Hematopoietic multipotent progenitor cell treated with erythropoietin and hydrocortisone succinate and interleukin-3 and kit ligand, for 15 days (in vitro differentiated cells): ENCODE results near the gene ITGAL.
"Not testable (repeated sequence)": the region's sequence is repeated elsewhere in the genome, so short reads cannot be mapped to it uniquely, and the experiment has no call there.

Experiments
- DNase-seq: peaks from one replicate; pipeline ENCODE4 v3.0.0-alpha.2; 2015; ENCODE audit warnings: low spot score

Gene ITGAL

DNA sequence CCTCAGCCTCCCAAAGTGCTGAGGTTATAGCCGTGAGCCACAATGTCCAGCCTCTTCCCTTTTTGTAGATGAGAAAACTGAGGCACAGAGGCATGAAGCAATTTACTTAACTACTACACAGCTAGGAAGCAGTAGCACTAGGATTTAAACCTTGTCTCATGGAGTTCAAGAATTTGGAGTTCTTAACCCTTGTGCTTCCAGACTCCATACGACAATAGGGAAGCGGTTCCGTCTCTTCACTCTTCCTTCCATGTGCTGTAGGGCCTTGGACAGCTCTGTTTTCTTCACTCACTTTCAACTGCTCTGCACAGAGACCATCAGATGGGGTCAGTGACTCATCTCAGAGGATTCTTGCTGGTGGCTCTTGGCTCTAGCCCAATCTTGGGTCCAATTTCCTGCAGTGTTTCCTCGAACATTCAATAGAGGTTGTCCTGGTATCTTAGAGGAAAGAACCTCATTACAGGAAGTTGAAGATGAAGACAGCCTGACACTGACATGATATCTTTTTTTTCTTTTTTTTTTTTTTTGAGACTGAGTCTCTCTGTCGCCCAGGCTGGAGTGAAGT lies 19.3 kb downstream of the ITGAL start:
- no peak for DNase-seq

DNA sequence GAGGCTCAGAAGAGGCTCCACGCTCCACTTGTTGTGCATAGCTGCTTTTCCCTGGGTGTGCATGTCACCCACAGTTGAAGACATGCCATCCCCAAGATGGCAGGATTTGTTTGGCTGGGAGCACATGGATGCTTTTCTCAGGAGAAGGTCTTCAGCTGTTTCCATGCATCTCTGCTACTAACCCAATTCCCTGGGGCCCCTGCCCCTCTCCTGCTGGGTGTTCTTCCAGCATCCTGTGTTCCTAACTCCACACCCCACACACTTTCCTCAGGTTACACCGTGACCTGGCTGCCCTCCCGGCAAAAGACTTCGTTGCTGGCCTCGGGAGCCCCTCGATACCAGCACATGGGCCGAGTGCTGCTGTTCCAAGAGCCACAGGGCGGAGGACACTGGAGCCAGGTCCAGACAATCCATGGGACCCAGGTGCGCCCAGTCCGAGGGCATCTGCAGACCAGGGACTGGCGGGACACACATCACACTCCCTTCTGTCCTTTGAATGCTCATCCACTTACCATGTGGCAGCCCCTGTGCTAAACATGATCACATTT lies 21.5 kb downstream of the ITGAL start:
- no peak for DNase-seq

DNA sequence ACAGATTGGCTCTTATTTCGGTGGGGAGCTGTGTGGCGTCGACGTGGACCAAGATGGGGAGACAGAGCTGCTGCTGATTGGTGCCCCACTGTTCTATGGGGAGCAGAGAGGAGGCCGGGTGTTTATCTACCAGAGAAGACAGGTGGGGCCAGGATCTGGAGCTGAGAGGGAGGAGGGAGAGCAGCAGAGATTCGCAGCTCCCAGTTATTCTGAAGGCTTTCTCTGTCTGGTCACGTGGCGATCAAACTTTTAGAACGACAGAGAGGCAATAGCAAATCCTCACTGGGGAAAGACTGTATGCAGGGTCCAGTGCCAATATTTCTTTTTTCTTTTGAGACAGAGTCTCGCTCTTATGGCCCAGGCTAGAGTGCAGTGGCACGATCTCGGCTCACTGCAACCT lies 22.2 kb downstream of the ITGAL start:
- no peak for DNase-seq

DNA sequence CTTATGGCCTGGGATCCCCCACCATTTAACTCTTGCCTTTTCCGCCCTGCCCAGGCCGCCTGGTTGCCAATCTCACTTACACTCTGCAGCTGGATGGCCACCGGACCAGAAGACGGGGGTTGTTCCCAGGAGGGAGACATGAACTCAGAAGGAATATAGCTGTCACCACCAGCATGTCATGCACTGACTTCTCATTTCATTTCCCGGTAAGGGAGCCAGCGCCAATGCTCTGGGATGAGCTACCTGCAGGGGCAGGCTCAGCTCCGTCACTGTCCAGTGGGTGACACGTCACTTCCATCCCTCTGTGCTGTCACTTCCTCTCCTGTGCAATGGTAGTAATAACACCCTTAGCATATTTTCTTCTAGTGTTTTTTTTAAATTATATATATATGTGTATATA lies 26.7 kb downstream of the ITGAL start:
- no peak for DNase-seq

DNA sequence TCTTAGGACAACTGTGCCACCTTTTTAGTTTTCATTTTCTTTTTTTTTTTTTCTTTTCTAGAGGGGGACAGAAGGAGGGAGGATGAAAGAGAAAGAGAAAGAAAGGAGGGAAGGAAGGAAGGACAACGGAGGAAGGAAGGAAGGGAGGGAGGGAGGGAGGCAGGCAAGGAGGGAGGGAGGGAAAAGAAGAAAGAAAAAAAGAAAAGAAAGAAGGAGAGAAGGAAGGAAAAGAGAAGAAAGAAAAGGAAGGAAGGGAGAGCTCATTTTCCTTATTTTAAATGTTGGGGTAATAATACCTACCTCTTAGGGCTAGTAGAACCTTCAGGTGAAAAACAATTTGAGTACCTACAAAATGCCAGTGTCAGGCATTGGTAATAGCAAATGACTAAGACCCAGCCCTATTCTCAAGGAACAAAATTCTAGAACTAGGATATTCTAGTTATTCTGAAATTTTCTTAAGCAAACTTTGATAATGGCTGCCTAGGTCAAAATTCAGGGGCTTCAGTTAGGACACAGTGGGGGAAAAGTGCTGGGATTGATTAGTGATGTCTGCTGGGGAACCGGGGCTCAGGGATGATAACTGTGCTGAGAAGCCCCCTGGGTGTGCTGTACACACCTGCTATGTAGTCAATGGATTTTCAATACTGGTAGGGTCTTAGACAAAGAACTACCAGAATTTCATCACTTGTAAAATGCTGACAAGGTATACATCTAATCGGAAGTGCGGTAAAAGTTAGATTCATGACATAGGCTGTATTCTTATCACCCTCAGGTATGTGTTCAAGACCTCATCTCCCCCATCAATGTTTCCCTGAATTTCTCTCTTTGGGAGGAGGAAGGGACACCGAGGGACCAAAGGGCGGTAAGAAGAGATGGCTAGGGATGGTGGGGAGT lies 31.1 kb downstream of the ITGAL start:
- DNase-seq = no peak

DNA sequence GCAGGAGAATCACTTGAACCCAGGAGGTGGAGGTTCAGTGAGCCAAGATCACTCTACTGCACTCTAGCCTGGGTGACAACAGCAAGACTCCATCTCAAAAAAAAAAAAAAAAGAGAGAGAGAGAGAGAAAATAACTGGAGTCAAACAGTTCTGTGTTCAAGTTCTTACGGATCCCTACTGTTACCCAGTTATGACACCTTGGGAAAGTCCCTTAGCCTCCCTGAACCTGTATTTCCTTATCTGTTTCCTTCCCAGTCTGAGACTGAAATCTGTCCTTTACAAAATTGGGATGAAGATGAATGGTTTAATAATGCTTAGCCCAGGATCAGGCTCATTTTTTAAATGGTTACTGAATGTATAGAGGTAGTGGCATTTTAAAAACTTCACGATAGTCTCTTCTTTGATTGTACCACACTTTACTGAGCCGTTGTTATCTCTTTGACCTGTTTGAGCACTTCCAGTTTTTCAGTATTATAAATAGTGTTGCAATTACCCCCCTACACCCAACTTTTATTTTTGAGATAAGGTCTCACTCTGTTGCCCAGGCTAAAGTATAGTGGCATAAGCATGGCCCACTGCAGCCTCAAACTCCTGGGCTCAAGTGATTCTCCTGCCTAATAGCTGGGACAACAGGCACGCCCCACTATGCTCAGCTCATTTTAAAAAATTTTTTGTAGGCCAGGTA lies 36.7 kb downstream of the ITGAL start:
- no peak for DNase-seq

DNA sequence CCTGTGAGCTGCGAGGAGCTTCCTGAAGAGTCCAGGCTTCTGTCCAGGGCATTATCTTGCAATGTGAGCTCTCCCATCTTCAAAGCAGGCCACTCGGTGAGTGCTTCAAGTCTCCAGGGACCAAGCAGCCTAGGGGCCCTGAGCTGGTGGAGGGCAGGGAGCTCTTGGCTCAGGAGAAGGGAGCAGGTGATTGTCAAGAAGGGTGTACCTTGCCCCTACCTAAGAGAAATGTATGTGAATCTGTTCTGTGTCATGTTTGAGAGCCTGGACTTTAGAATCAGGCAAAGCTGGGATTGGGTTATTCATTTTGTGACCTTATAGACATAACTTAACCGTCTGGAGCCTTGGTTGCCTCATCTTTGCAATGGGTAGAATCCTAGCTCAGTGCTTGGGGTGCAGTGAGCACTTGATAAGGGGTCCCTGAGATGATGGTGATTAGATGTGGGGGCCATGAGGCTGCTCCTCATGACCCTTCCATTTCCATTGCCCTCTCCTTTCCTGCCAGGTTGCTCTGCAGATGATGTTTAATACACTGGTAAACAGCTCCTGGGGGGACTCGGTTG lies 37.9 kb downstream of the ITGAL start:
- no peak for DNase-seq

DNA sequence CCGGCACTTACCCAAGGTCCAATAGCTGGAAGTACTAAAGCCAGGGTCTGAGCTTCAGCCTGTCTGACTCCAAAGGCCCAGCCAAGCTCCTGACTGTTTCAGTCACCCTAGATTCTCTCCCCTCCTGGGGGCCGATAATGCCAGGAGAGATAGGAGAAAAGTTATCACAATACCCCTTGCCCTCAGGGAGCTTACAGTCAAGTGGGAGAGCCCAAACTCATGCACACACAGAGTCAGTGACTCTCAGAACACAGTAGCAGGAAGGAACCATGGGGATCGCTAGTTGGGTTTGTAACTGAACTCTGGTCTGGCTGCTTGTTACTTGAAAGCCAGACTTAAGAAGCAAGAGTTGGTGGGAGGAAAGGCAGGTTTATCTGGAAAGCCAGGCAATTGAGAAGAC lies 39.0 kb downstream of the ITGAL start:
- no peak for DNase-seq

DNA sequence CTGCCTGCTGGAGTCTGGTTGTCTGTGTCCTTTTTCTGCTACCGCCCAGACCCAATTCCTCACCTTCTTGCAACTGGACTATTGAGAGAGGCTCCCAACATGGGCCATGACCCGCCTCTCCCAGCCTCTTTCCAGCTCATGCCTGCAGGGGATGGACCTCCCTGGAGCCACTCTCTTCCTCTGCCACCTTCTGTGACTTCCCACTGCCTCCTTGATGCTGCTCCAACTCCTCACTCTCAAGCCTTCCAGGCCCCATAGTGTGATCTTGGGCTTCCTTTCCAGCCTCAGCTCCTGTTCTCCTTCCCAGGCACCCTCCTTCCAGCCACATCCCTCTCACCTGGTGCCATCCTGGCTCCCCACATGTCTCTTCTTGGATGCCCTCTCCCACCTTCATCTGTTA lies 42.7 kb downstream of the ITGAL start:
- DNase-seq = no peak

DNA sequence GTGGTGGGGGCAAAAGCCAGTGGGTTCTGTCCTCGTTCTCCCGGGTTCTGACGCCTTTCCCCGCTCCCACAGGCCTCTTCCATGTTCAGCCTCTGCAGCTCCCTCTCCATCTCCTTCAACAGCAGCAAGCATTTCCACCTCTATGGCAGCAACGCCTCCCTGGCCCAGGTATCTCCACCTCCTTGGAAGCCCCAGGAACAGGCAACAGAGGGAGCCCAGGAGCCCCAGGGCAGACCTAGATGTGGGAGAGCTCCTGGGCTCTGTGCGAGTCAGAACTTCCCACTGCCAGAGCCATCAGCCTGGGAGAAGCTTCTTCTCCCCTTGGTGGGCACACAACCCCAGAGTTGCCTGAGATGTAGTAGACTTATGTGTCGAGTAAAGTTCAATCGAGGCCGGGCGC lies 46.0 kb downstream of the ITGAL start:
- no peak for DNase-seq

DNA sequence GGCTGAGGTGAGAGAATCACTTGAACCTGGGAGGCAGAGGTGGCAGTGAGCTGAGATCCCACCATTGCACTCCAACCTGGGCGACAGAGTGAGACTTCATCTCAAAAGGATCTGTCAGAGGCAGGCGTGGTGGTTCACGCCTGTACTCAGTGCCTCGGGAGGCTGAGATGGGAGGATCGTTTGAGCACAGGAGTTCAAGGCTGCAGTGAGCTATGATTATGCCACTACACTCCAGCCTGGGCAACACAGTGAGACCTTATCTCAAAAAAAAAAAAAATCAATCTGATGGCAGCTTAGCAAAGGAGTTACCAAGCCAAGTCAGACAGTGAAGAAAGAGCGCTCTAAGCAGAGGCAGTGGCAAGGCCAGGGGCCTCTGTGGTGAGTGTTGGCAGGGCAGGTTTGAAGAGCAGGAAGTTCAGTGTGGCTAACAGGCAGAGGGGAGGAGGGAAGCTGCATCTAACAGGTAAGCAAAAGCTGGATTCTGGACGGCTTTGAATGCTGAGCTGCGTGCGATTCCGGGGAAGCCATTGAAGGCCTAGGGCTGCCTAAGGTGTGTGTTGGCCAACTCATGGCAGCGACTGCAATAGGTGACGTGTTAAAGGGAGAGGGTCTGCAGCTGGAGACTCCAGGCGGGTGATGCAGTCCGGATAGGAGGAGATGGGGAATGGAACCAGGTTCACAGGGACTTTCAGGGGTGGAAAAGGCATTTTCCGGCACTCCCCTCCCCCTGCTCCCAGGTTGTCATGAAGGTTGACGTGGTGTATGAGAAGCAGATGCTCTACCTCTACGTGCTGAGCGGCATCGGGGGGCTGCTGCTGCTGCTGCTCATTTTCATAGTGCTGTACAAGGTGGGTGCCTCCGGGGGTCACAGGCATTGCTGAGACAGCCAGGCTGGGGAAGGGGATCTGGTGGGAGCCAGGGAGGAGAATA lies 46.8 kb downstream of the ITGAL start:
- DNase-seq = no peak

DNA sequence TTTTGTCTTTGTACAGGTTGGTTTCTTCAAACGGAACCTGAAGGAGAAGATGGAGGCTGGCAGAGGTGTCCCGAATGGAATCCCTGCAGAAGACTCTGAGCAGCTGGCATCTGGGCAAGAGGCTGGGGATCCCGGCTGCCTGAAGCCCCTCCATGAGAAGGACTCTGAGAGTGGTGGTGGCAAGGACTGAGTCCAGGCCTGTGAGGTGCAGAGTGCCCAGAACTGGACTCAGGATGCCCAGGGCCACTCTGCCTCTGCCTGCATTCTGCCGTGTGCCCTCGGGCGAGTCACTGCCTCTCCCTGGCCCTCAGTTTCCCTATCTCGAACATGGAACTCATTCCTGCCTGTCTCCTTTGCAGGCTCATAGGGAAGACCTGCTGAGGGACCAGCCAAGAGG lies 48.9 kb downstream of the ITGAL start:
- no peak for DNase-seq

DNA sequence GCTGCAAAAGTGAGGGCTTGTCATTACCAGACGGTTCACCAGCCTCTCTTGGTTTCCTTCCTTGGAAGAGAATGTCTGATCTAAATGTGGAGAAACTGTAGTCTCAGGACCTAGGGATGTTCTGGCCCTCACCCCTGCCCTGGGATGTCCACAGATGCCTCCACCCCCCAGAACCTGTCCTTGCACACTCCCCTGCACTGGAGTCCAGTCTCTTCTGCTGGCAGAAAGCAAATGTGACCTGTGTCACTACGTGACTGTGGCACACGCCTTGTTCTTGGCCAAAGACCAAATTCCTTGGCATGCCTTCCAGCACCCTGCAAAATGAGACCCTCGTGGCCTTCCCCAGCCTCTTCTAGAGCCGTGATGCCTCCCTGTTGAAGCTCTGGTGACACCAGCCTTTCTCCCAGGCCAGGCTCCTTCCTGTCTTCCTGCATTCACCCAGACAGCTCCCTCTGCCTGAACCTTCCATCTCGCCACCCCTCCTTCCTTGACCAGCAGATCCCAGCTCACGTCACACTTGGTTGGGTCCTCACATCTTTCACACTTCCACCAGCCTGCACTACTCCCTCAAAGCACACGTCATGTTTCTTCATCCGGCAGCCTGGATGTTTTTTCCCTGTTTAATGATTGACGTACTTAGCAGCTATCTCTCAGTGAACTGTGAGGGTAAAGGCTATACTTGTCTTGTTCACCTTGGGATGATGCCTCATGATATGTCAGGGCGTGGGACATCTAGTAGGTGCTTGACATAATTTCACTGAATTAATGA lies 49.5 kb downstream of the ITGAL start:
- no peak for DNase-seq

DNA sequence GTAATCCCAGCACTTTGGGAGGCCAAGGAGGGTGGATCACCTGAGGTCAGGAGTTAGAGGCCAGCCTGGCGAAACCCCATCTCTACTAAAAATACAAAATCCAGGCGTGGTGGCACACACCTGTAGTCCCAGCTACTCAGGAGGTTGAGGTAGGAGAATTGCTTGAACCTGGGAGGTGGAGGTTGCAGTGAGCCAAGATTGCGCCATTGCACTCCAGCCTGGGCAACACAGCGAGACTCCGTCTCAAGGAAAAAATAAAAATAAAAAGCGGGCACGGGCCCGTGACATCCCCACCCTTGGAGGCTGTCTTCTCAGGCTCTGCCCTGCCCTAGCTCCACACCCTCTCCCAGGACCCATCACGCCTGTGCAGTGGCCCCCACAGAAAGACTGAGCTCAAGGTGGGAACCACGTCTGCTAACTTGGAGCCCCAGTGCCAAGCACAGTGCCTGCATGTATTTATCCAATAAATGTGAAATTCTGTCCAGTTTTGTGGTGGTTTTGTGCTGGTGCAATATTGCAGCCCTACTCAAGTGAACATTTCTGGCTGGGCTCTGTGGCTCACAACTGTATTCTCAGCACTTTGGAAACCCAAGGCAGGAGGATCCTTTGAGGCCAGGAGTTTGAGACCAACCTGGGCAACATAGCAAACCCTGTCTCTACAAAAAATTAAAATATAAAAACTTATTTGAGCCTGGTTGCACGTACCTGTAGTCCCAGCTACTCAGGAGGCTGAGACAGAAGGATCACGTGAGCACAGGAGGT lies 50.3 kb downstream of the ITGAL start:
- not testable (repeated sequence) for DNase-seq

DNA sequence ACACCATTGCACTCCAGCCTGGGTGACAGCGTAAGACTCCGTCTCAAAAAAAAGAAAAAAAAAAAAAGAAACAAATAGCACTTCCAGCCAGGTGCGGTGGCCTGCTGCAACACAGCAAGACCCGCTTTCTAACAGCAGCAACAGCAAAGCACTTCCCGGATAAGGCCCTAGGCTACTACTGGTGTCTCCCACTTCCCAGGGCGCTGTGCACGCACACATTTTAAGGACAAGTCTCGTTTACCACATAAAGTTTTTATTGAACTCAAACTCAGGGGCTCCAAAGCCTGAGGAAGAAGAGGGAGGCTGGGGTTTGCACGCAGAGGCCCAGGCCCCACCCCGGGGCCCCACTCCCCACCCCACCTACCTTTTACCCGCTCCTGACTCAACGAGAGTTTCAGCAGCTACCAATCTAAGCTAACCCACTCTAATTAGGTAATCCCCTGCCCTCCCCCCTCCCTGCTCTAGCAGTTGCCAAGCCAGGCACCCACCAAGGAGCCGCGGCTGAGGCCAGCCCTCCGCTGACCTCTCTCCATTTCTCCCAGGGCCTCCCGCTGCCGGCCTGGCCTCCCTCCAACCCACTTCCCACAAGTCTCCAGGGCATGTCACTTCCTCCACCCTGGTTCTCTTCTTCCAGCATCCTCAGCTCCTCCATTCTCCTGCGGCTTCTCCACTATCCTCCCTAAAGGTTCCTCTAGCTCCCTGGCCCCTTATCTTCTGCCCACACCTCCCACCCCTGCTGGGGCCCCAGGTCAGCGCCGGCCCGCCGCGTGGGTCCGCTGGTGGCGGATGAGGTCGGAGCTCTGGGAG lies 51.4 kb downstream of the ITGAL start:
- no peak for DNase-seq

DNA sequence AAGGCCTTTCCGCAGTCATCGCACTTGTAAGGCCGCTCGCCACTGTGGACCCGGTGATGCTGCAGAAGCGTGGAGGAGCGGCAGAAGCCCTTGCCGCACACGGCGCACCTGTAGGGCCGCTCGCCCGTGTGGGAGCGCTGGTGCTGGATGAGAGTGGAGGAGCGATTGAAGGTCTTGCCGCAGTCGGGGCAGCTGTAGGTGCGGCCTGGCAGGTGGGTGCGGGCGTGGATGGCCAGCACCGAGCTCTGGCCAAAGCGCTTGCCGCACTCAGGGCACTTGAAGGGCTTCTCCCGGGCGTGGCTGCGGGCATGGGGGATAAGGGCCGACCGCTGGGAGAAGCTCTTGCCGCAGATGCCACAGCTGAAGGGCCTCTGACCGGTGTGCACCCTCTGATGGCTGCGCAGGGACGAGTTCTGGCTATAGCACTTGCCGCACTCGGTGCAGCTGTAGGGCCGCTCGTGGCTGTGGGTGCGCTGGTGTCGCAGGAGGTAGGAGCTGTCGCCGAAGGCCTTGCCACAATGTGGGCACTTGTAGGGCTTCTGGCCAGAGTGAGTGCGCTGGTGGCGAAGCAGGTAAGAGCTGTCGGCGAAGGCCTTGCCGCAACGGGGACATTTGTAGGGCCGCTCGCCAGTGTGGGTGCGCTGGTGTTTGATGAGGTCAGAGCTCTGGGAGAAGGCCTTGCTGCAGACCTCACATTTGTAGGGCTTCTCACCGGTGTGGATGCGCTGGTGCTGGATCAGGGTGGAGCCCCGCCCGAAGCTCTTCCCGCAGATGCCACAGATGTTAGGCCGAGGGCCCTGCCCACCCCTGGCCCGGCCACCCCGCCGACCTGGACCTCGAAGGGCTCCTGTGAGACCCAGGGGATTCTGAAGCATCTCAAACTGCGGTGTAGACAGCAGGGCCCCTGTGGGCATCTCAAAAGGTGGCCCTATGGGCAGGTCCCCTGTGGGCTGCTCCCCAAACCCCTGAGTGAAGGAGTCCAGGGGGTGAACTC lies 52.3 kb downstream of the ITGAL start:
- DNase-seq = no peak

DNA sequence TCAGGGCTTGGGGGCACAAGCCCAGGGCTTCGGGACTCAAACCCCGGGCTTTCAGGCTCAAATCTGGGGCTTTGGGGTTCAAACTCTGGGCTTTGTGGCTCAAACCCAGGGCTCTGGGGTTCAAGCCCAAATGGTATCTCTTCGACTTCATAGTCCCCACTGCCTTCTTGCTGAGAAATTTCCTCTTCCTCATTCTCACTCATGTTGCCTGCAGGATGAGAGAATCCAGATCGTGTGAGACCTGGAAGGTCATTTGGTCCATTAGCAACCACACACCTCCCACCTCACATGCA lies 53.2 kb downstream of the ITGAL start:
- no peak for DNase-seq
